Thyroid gland (tissue), 4 donors: ENCODE data around the gene FICD.

Source experiments
- CTCF ChIP-seq, 6 experiments: fragments of 200-600 bp in 3 of 6; fragments of 450-650 bp in 3 of 6; sonication (generic) in 3 of 6; IDR thresholded peaks; one replicate each; pipeline ENCODE4 v1.5.1; 2016 to 2019; ENCODE audit warnings: antibody characterized with exemption in 6 of 6, mild to moderate bottlenecking in 2 of 6, inconsistent platforms in 1 of 6, moderate library complexity in 1 of 6
- POLR2A ChIP-seq, 2 donors: fragments of 450-650 bp; IDR thresholded peaks; one replicate each; pipeline ENCODE4 v1.6.1; 2017; ENCODE audit warnings: antibody characterized with exemption in 2 of 2, mild to moderate bottlenecking in 2 of 2, moderate library complexity in 1 of 2

- TF ChIP-seq CTCF (IDR thresholded peaks at IDR 0.05), result no peak
- TF ChIP-seq POLR2A (IDR thresholded peaks at IDR 0.05), result no peak
These were observed 23.8 kb upstream of the FICD start for GRCh38 chr12:108491256-108491655.
